GM23338 (cell line): ENCODE results near the gene APOBR. TPM values are rescaled to one million over a fixed set of nuclear protein-coding genes. Genes with fewer than 3 reads are reported as not detected.

ENCODE experiments used
- ATAC-seq: fragments of 200-7000 bp; cut with Tn5 transposase; 3 replicates; pipeline ENCODE4 v1.9.1; 2020
- DNase-seq: peaks from one replicate; pipeline ENCODE4 v3.0.0-alpha.2; 2015; ENCODE audit warnings: low spot score
- H2AFZ ChIP-seq: fragments of 200-600 bp; sonication (generic); 2 replicates; pipeline ENCODE4 v1.8.0; 2016; ENCODE audit warnings: antibody characterized with exemption, mild to moderate bottlenecking, moderate library complexity
- H3F3A ChIP-seq: fragments of 200-600 bp; sonication (generic); replicated peaks from 2 replicates; pipeline ENCODE4 v1.8.0; 2017; ENCODE audit warnings: antibody characterized with exemption, mixed run types, low read depth
- H3K27ac ChIP-seq: fragments of 200-600 bp; sonication (generic); 2 replicates; pipeline ENCODE4 v1.6.1; 2016; ENCODE audit warnings: low read depth
- H3K27me3 ChIP-seq: fragments of 200-600 bp; sonication (generic); 2 replicates; pipeline ENCODE4 v1.8.0; 2016; ENCODE audit warnings: mild to moderate bottlenecking, mixed run types, moderate library complexity; ENCODE audit not compliant: insufficient read depth
- H3K36me3 ChIP-seq: fragments of 200-600 bp; sonication (generic); 2 replicates; pipeline ENCODE4 v1.8.0; 2016; ENCODE audit warnings: mild to moderate bottlenecking; ENCODE audit not compliant: insufficient read depth
- H3K4me1 ChIP-seq: fragments of 200-600 bp; sonication (generic); 2 replicates; pipeline ENCODE4 v1.8.0; 2016; ENCODE audit warnings: mild to moderate bottlenecking, moderate library complexity; ENCODE audit not compliant: insufficient read depth
- H3K4me2 ChIP-seq: fragments of 200-600 bp; sonication (generic); 2 replicates; pipeline ENCODE4 v1.7.1; 2017; ENCODE audit warnings: mixed run types
- H3K4me3 ChIP-seq: fragments of 200-600 bp; sonication (generic); 2 replicates; pipeline ENCODE4 v1.6.1; 2016; ENCODE audit warnings: mixed run types
- H3K79me2 ChIP-seq: fragments of 200-600 bp; sonication (generic); replicated peaks from 2 replicates; pipeline ENCODE4 v1.8.0; 2017; ENCODE audit warnings: mild to moderate bottlenecking; ENCODE audit not compliant: insufficient read depth
- H3K9me2 ChIP-seq: fragments of 200-600 bp; sonication (generic); 2 replicates; pipeline ENCODE4 v1.8.0; 2017; ENCODE audit not compliant: insufficient read depth
- H4K20me1 ChIP-seq: fragments of 200-600 bp; sonication (generic); replicated peaks from 2 replicates; pipeline ENCODE4 v1.8.0; 2017; ENCODE audit warnings: mild to moderate bottlenecking; ENCODE audit not compliant: insufficient read depth
- H3K27ac Mint-ChIP-seq: 2 replicates; pipeline ENCODE4 v1.8.0; 2020; ENCODE audit warnings: inconsistent platforms, mild to moderate bottlenecking, moderate library complexity, mixed read lengths
- H3K27me3 Mint-ChIP-seq: 3 replicates; pipeline ENCODE4 v1.8.0; 2022; ENCODE audit warnings: low read depth, mild to moderate bottlenecking, moderate library complexity, mixed read lengths, inconsistent platforms; ENCODE audit not compliant: insufficient read depth, poor library complexity
- H3K36me3 Mint-ChIP-seq: 3 replicates; pipeline ENCODE4 v1.8.0; 2021; ENCODE audit warnings: low read depth, mild to moderate bottlenecking, inconsistent platforms, moderate library complexity, mixed read lengths
- H3K4me1 Mint-ChIP-seq: 3 replicates; pipeline ENCODE4 v1.8.0; 2020; ENCODE audit warnings: mild to moderate bottlenecking, inconsistent platforms, mixed read lengths
- H3K4me3 Mint-ChIP-seq: 3 replicates; pipeline ENCODE4 v1.8.0; 2021; ENCODE audit warnings: moderate library complexity, mild to moderate bottlenecking, inconsistent platforms, mixed read lengths
- H3K9me3 Mint-ChIP-seq: 3 replicates; pipeline ENCODE4 v1.8.0; 2020; ENCODE audit warnings: moderate library complexity, mild to moderate bottlenecking, inconsistent platforms, mixed read lengths
- EZH2 ChIP-seq: fragments of 200-600 bp; sonication (generic); IDR thresholded peaks from one replicate; pipeline ENCODE4 v1.8.0; 2017; ENCODE audit warnings: antibody characterized with exemption, mild to moderate bottlenecking, low read depth; ENCODE audit not compliant: unreplicated experiment
- EZH2phosphoT487 ChIP-seq: fragments of 200-600 bp; sonication (generic); IDR thresholded peaks from one replicate; pipeline ENCODE4 v1.8.1; 2018; ENCODE audit warnings: antibody characterized with exemption; ENCODE audit not compliant: unreplicated experiment
- JUNB ChIP-seq: IDR thresholded peaks from one replicate; pipeline ENCODE4 v1.6.1; 2016; ENCODE audit warnings: antibody characterized with exemption; ENCODE audit not compliant: unreplicated experiment
- ZNF331 ChIP-seq: fragments of 250-450 bp; sonication (Bioruptor Pico); IDR thresholded peaks from 2 replicates; pipeline ENCODE4 v1.5.0; 2020; ENCODE audit warnings: low read depth, mild to moderate bottlenecking, moderate library complexity
- polyA plus RNA-seq: library from polyadenylated mRNA; unstranded; fragments of >200 nt; fragmentation: Nextera tagmentation; extraction: Ambion mirVana; gene quantifications from 2 replicates; pipeline ENCODE4 v1.2.1, GENCODE V29; 2016
- total RNA-seq: library from RNA; depleted of rRNA; stranded (reverse); fragments of >200 nt; shearing (Covaris generic); gene quantifications from 2 replicates; pipeline ENCODE4 v1.2.3, GENCODE V29; 2014
- TF ChIP-seq, protein P1 (sequence below): IDR thresholded peaks from 2 replicates; pipeline ENCODE4 v1.6.1; 2016; ENCODE audit warnings: antibody characterized with exemption
- TF ChIP-seq, protein P2 (sequence below): fragments of 250-450 bp; sonication (Bioruptor Pico); IDR thresholded peaks from 2 replicates; pipeline ENCODE4 v1.5.0; 2020; ENCODE audit warnings: mild to moderate bottlenecking, moderate library complexity
- TF ChIP-seq, protein P3 (sequence below): IDR thresholded peaks from one replicate; pipeline ENCODE4 v1.6.1; 2018; ENCODE audit warnings: antibody characterized with exemption; ENCODE audit not compliant: unreplicated experiment

Gene APOBR
- total and polyA plus RNA-seq, 2 experiments from 2014 or later, result 0.07 TPM; not detected in 1

DNA sequence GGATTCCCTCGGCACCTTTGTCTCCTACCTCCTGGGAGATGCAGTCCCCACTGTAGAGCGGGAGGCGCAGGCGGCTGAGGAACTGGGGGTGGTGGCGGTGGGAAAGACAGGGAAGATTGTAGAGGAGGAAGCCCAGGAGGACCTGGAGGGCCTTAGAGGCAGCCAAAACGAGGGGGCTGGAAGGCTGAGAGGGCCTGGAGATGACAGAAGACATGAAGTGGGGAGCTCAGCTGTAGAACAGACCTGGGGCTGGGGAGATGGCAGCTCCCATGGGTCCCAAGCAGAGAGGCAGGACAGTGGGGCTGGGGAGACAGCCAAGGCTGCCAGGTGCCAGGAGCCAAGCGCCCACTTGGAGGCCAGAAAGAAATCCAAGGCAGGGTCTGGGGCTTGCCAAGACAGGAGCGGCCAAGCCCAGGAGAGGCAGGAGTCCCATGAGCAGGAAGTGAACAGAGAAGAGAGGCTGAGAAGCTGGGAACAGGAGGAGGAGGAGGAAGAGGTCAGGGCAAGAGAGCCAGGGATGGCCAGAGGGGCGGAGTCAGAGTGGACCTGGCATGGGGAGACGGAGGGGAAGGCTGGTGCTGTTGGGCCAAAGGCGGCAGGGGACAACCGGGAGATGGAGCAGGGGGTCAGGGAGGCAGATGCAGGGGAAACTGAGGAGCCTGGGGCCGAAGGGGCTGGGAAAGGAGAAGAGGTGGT is 803 bp downstream of the APOBR start:
- H3K4me3 Mint-ChIP-seq, result no peak overlapping the region

More for the DNA sequence above, 803 bp downstream of the APOBR start:
- H3K9me2 ChIP-seq, result no peaks in the 10 kb centered on the region
- H3K4me2 ChIP-seq, result no peak overlapping the region
- H3K36me3 Mint-ChIP-seq, result no peaks in the 10 kb centered on the region
- no peak overlapping the region for H3K27ac Mint-ChIP-seq
- TF ChIP-seq, protein P1, sequence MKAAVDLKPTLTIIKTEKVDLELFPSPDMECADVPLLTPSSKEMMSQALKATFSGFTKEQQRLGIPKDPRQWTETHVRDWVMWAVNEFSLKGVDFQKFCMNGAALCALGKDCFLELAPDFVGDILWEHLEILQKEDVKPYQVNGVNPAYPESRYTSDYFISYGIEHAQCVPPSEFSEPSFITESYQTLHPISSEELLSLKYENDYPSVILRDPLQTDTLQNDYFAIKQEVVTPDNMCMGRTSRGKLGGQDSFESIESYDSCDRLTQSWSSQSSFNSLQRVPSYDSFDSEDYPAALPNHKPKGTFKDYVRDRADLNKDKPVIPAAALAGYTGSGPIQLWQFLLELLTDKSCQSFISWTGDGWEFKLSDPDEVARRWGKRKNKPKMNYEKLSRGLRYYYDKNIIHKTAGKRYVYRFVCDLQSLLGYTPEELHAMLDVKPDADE, result no peak
- TF ChIP-seq, protein P2, sequence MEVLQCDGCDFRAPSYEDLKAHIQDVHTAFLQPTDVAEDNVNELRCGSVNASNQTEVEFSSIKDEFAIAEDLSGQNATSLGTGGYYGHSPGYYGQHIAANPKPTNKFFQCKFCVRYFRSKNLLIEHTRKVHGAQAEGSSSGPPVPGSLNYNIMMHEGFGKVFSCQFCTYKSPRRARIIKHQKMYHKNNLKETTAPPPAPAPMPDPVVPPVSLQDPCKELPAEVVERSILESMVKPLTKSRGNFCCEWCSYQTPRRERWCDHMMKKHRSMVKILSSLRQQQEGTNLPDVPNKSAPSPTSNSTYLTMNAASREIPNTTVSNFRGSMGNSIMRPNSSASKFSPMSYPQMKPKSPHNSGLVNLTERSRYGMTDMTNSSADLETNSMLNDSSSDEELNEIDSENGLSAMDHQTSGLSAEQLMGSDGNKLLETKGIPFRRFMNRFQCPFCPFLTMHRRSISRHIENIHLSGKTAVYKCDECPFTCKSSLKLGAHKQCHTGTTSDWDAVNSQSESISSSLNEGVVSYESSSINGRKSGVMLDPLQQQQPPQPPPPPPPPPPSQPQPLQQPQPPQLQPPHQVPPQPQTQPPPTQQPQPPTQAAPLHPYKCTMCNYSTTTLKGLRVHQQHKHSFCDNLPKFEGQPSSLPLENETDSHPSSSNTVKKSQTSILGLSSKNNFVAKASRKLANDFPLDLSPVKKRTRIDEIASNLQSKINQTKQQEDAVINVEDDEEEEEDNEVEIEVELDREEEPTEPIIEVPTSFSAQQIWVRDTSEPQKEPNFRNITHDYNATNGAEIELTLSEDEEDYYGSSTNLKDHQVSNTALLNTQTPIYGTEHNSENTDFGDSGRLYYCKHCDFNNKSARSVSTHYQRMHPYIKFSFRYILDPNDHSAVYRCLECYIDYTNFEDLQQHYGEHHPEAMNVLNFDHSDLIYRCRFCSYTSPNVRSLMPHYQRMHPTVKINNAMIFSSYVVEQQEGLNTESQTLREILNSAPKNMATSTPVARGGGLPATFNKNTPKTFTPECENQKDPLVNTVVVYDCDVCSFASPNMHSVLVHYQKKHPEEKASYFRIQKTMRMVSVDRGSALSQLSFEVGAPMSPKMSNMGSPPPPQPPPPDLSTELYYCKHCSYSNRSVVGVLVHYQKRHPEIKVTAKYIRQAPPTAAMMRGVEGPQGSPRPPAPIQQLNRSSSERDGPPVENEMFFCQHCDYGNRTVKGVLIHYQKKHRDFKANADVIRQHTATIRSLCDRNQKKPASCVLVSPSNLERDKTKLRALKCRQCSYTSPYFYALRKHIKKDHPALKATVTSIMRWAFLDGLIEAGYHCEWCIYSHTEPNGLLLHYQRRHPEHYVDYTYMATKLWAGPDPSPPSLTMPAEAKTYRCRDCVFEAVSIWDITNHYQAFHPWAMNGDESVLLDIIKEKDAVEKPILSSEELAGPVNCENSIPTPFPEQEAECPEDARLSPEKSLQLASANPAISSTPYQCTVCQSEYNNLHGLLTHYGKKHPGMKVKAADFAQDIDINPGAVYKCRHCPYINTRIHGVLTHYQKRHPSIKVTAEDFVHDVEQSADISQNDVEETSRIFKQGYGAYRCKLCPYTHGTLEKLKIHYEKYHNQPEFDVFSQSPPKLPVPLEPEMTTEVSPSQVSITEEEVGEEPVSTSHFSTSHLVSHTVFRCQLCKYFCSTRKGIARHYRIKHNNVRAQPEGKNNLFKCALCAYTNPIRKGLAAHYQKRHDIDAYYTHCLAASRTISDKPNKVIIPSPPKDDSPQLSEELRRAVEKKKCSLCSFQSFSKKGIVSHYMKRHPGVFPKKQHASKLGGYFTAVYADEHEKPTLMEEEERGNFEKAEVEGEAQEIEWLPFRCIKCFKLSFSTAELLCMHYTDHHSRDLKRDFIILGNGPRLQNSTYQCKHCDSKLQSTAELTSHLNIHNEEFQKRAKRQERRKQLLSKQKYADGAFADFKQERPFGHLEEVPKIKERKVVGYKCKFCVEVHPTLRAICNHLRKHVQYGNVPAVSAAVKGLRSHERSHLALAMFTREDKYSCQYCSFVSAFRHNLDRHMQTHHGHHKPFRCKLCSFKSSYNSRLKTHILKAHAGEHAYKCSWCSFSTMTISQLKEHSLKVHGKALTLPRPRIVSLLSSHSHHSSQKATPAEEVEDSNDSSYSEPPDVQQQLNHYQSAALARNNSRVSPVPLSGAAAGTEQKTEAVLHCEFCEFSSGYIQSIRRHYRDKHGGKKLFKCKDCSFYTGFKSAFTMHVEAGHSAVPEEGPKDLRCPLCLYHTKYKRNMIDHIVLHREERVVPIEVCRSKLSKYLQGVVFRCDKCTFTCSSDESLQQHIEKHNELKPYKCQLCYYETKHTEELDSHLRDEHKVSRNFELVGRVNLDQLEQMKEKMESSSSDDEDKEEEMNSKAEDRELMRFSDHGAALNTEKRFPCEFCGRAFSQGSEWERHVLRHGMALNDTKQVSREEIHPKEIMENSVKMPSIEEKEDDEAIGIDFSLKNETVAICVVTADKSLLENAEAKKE (CRISPR knock-in tag), result no peak
- TF ChIP-seq JUNB (no peak), EZH2 (no peak), EZH2phosphoT487 (no peak), ZNF331 (CRISPR knock-in tag) (no peak)
- TF ChIP-seq, protein P3, sequence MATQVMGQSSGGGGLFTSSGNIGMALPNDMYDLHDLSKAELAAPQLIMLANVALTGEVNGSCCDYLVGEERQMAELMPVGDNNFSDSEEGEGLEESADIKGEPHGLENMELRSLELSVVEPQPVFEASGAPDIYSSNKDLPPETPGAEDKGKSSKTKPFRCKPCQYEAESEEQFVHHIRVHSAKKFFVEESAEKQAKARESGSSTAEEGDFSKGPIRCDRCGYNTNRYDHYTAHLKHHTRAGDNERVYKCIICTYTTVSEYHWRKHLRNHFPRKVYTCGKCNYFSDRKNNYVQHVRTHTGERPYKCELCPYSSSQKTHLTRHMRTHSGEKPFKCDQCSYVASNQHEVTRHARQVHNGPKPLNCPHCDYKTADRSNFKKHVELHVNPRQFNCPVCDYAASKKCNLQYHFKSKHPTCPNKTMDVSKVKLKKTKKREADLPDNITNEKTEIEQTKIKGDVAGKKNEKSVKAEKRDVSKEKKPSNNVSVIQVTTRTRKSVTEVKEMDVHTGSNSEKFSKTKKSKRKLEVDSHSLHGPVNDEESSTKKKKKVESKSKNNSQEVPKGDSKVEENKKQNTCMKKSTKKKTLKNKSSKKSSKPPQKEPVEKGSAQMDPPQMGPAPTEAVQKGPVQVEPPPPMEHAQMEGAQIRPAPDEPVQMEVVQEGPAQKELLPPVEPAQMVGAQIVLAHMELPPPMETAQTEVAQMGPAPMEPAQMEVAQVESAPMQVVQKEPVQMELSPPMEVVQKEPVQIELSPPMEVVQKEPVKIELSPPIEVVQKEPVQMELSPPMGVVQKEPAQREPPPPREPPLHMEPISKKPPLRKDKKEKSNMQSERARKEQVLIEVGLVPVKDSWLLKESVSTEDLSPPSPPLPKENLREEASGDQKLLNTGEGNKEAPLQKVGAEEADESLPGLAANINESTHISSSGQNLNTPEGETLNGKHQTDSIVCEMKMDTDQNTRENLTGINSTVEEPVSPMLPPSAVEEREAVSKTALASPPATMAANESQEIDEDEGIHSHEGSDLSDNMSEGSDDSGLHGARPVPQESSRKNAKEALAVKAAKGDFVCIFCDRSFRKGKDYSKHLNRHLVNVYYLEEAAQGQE, result no peak
- H3K9me3 Mint-ChIP-seq, result no peaks in the 10 kb centered on the region
- H3K4me1 ChIP-seq, result no peaks in the 10 kb centered on the region; the same call in 1 of the 2 replicates
- peaks cover 15% of the 10 kb centered on the region for H3K27me3 Mint-ChIP-seq
- ATAC-seq, result no peak
- H2AFZ ChIP-seq, result no peak overlapping the region
- H3F3A ChIP-seq, result no peaks in the 10 kb centered on the region
- no peaks in the 10 kb centered on the region for H3K4me1 Mint-ChIP-seq
- no peaks in the 10 kb centered on the region for H3K36me3 ChIP-seq
- DNase-seq, result no peak
- no peaks in the 10 kb centered on the region for H4K20me1 ChIP-seq
- H3K27ac ChIP-seq, result no peak overlapping the region
- H3K79me2 ChIP-seq, result no peaks in the 10 kb centered on the region
- H3K4me3 ChIP-seq, result no peak overlapping the region
- H3K27me3 ChIP-seq, result no peaks in the 10 kb centered on the region
